ENCODE data around the gene MAP4K3.

Gene MAP4K3

DNA sequence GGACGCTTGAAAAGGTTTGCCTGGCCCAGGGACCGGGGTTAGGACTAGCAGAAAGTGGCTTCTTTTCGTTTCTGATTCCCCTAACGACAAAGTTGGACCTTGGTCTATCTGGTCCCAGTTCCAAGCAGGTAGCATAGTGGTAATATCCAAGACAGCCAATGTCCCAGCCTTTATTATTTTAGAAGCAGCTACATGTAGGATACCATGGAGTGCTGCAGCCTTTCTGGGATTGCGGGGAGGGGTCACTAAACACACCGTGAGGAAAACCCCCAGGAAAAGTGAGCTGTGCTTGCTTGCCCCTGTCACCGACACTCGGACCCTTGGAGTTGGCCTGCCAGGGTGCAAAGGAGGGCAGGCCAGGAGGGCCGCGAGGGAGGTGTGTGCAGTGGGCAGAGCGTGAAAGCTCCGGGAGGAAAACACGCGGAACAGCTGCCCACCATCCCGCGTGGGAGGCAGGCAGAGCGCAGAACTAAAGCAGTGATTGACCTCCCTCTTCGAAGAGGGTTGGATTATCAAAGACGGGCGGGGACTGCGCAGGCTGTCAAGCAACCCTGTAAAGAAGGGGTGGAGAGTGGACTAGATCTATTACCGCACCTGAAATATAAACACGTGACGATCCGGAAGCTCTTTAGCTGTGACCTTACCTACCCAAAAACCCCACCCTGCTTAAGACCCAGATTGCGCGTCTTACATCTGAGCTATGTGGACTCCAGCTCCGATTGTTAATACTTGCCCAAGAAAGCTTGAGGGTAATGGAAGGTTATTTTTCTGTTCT is 624 bp upstream of the MAP4K3 start:
- peak; percentile 36 for DNase-seq

DNA sequence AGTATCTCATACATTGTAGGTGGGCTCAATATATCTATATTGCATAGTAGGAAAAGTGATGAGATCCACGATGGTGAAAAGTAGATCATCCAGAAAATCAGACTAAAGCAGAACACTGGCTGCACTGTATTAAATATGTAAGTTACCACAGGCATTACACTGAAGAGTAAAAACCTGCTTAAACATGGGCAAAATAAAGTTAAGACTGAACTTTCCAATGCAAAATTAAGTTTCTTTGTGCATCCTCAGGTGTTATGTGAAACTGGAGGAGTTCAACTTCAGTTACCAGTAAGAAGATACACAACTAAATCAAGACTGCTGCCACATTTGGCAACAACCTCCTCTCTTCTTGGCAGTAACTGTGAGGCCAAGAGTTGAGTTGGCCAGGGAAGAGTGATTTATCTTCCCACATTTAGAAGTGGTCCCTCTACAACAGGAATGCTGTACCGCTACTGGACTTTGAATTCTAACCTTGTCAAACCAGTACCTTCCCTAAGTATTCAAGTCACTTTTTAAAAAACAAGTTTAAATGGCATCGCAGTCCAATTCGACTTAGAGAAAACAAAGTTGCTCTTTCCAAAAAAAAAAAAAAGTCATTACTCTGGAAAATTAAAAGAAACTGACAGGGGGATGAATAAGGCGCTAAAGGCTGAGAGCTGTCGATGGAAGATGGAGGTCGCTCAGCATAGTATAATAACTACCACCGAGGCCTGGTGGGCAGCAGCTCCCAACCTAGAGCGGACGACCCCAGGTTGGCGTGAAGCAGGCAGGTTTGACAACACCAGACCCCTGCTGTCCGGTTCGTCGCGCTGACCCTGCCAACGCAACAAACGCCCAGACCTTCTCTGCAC is 1.1 kb downstream of the MAP4K3 start:
- DNase-seq = no peak

DNA sequence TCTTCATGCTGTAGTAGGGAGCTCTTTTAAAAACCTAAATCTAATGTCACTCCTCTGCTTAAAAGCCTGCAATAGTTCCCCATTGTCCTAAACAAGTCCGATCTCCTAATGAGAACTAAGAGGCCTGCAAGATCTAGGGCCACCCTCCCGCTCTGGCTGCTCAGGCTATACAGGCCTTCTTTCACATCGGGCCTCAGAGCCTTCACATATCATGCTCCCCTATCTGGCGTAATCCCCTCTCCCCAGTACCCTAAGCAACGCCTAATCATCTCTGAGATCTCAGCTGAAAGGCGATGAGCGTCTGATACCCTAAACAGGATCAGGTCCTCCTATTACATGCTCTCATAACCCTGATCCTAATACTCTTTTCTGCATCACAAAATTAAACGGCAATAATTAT is 1.9 kb downstream of the MAP4K3 start:
- no peak for DNase-seq

DNA sequence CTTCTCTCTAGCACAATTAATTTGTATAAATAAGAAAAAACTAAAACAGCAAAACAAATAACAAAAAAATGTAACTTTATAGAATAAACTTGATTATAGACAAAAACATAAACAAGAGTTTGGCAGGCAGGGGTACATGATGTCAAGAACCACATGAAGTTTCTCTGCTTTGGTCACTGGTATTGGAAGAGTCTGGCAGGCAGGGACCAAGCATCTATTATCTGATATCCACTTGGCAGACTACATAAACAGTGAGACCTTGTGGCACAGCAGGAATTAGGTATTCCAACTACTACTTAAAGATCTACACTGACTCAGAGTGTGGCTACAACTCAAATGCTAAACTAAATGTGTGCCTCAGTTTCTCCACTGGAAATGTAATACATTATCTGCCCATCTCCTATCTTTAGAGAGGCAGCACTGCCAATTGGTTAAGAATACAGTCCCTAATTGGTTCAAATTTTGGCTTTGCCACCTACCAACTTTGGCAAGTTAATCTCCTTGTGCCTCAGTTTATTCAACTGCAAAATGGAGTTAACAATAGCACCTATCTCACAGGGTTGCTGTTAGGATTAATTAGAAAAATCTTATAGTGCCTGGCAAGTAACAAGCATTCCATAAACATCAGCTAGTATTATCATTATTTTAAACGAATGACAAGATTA is 2.7 kb downstream of the MAP4K3 start:
- DNase-seq = no peak

GRCh38 chr2:39433586-39434195 is 3.4 kb downstream of the MAP4K3 start:
- no peak for DNase-seq

DNA sequence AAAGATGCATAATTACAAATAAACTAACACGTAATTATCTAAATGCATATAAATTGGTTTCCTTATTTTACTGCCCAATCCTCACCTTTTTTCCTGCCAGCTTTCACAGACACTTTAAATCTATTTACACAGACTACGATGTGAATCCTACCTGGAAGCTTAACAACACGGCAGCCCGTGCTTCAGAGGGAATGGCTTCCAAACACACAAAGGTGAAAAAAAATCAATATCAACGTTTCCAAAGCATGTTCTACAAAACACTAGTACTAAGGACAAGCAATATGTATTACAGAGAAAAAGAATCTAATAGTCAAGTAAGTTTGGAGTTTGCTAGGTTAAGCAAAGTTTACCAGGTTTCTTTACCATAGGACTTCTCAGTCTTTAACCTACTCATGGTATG is 4.4 kb downstream of the MAP4K3 start:
- DNase-seq = no peak

DNA sequence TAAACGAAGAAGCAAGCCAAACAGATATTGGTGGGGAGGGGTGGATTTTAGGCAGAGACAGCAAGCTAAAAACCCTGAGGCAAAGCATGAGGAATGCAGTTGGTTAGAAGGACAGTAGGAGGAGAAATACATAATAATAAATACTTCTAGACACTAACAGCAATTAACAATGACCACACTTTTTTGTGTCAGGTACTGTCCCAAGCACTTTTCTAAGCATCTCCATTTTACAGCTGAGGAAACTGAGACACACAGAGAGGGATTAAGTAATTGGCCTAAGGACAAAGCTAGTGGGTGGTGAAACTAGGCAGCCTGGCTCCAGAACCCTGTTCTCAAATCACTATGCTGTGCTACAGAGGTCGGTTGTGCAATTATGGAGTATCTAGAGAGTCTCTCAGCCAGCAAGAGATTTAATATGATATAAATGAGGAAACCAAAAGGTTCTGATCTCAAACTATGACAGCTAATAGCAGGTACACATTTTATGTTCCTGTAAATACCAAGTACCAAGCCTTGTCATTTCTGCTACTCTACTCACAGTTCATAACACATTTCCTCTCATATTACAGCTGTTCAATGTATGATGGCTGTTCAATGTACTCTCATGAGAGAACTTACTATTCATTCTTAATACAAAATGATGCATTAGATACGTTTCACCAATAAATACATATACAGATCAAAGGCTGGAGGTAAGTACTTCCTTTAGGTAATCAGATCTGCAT is 5.3 kb downstream of the MAP4K3 start:
- no peak for DNase-seq

DNA sequence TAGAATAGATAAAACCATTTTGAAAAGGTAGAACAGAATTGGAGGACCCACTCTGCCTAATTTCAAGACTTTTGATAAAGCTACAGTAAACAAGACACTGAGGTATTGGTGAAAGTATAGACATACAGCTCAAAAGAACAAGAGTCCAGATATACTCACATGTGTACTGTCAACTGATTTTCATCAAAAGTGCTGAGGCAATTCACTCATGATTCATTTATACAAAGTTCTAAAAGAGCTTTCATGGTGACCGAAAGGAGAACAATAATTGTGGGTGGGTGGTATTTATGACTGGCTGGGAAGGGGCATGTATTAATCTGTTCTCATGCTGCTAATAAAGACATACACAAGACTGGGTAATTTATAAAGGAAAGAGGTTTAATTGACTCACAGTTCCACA is 7.3 kb downstream of the MAP4K3 start:
- no peak for DNase-seq

DNA sequence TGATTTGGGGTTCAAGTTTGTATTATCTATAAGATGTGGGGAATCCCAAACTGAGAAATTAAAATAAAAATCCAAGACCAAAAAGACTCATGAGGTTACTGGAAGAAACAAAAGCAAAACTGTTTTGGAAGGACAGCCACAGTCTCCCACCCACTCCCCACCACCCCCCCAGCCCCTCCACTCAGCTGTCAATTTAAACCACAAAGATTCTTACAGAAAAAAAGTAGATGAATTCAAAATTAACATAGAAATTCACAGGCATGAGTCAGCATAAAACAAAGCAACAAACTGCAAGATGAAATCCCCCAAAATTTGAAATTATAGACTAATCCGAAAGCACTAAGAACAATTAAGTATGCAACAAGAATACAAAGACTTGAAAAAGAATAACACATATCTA is 12.1 kb downstream of the MAP4K3 start:
- DNase-seq = no peak

DNA sequence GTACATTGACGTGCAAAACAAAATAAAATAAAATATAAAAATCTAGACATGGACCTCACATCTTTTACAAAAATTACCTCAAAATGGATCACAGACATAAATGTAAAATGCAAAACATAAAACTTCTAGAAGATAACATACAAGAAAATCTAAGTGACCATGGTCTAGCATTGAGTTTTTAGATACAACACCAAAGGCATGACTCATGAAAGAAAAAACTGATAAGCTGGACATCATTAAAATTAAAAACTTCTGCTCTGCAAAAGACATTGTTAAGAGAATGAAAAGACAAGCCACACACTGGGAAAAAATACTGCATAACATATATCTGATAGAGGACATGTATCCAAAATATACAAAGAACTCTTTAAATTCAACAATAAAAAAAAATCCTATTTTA is 14.4 kb downstream of the MAP4K3 start:
- DNase-seq = no peak

DNA sequence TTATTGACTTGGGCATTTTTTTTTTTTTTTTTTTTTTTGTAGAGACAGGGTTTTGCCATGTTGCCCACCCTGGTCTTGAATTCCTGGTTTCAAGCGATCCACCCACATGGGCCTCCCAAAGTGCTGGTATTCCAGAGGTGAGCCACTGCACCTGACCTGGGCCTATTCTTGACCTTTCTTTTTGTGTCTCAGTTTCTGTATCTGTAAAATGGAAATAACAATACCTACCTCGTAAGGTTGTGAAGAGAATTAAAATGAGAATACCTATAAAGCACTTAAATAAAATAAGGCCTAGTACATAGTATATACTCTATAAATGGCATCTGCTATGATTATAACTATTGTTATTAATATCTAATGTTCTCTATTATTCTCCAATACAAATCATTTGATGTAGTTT is 15.7 kb downstream of the MAP4K3 start:
- no peak for DNase-seq

- no peak for DNase-seq
These were observed 17.5 kb downstream of the MAP4K3 start for GRCh38 chr2:39419282-39420223.

GRCh38 chr2:39418491-39418890 is 18.6 kb downstream of the MAP4K3 start:
- no peak for DNase-seq

GRCh38 chr2:39416140-39416539 is 20.9 kb downstream of the MAP4K3 start:
- DNase-seq = no peak

GRCh38 chr2:39413063-39413737 is 23.9 kb downstream of the MAP4K3 start:
- DNase-seq = no peak

DNA sequence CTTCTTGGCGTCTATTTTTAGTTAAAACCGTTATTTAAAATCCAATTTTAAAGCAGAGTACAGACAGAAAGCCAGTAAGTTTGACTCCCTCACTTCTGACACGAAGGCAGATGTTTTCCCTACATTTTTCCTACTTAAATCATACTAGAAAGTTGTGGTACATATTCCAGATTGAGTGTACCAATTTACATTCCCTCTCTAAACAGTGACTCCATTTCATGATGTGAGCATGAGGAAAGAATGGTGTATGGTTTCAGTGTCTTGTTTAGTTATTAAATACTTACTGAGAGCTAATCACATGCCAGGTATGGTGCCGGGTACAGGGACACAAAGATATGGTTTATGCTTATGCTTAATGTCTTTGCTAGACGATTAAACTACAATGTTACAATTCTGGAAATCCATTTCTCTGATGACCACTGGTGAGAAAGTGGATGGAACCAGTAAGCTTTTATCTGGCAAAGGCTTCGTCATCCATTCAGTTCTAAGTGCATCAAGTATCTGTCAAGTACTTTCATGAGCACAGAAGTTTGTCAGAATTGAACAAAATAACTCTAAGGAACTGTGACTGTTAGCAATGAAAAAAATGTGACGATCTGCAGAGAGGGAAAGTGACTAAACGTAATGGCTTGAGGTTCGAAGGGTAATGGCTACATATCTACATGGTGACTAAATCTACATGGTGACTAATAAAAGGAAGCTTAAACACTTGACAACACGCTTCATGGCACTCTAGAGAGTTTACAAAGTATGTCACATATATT is 25.7 kb downstream of the MAP4K3 start:
- no peak for DNase-seq

- no peak for DNase-seq
These were observed 27.2 kb downstream of the MAP4K3 start for GRCh38 chr2:39409697-39410389.

- no peak for DNase-seq
These were observed 28.5 kb downstream of the MAP4K3 start for GRCh38 chr2:39408351-39409136.
